DMS153 (cell line): ENCODE results near the gene DAND5.

Experiments used
- DNase-seq: peaks from one replicate; lab custom pipeline; 2025; lab: John Stamatoyannopoulos, UW

Gene DAND5

DNA sequence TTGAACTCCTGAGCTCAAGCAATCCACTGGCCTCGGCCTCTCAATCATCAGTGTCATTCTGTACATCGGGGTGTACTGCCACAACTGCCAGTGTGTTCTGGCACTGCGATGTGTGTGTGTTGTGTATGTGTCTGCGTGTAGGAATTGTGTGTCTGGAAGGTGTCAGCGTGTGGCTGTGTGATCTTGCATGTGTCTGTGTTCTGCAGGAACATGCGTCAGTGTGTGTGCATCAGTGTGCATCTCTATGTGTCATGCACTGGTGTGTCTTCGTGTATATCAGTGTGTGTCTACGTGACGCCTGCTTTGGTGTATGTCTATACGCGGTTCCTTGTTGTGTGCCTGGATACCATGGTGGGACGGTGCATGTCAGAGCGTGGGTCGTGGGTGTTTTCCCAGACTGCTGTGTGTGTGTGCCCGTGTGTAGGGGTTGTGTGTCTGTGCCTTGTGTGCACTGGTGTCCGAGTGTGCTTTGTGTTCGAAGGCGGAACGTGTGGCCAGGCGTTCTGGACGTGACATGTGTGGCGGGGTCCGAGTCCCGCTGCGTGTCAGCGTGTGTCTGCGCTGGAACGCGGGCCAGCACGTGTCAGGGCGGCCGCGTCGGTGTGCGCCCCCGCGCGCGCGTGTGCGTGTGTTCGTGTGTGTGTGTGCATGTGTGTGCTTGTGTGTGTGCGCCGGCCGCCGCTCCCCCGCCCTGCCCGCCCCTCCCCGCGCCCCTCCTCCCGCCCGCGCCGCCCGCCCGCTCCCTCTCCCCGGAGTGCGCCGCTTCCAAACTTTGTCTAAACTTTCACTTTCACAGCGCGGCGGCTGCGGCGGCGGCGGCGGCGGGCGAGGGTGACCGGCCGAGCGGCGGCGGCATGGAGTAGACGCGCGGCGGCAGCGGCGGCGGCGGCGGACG is 25.6 kb downstream of the DAND5 start, which contains the start of gene NFIX:
NFIX (plus strand) TSS at position 775 of the 895 bp plus-strand sequence. CDS start 363 bp downstream, outside the sequence.
- no peak for DNase-seq

DNA sequence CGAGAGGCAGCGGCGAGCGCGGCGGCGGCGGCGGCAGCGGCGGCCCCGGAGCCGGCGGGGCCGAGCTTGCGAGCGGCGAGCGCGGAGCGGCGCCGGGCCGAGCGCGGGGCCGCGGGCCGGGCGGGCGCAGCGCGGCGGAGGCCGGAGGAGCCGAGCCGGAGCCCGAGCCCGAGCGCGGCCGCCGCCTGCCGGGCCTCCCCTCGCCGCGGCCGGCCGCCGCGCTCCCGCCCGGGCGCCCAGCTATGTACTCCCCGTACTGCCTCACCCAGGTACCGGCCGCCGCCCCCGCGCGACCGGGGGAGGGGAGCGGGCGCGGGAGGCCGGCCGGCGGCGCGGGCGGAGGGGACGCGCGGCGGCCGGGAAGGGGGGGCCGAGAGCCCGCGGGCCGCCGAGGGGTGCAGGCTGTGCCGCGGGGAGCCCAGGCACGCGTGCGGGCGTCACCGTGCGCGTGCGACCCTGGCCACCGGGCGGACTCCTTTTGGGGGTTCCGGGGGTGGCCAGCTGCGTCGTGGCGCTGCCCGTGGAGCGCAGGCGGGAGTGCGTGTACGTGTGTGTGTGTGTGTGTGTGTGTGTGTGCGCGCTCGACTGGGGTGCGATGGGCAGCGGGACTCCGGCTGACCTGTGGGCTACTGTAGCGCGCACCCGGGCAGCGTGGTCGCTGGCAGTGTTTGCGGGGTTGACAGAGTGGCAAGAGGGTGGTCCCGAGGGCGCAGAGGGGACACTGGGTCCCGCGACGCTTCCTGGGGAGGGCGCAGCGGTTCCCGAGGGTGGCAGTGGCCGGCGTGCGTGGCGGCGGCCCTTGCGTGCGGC is 26.4 kb downstream of the DAND5 start:
- no peak for DNase-seq

DNA sequence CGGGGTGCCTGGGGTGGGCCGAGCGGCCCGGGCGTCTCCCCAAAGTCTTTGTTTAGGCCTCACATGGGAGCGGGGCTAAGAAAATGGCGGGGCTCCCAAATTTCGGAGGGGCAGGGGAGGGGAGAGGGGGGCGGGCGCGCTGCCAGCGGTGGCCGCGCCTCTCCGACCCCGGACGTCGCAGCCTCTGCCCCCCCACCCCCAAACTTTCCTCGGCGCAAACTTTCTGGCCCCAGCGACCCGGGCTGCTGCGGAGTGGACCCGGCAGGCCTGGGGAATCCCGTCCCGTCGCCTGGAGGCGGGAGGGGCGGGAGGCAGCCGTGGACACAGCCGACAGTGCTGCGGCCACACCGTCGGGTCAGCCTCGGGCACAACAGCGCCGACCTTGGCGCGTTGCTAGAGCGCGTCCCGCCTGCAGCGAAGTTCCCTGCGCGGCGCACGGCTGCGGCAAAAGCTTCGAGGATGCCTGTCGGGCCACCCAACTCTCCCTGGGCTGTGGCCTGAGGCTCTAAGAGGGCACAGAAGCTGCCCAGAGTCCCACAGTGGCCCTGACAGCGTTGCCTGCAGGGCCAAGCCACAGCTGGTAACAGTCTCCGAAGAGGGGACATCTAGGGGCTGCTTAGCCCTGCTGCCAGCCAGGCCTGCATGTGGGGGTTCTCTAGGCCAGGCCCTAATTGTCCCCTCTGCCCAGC is 27.2 kb downstream of the DAND5 start:
- DNase-seq = no peak

DNA sequence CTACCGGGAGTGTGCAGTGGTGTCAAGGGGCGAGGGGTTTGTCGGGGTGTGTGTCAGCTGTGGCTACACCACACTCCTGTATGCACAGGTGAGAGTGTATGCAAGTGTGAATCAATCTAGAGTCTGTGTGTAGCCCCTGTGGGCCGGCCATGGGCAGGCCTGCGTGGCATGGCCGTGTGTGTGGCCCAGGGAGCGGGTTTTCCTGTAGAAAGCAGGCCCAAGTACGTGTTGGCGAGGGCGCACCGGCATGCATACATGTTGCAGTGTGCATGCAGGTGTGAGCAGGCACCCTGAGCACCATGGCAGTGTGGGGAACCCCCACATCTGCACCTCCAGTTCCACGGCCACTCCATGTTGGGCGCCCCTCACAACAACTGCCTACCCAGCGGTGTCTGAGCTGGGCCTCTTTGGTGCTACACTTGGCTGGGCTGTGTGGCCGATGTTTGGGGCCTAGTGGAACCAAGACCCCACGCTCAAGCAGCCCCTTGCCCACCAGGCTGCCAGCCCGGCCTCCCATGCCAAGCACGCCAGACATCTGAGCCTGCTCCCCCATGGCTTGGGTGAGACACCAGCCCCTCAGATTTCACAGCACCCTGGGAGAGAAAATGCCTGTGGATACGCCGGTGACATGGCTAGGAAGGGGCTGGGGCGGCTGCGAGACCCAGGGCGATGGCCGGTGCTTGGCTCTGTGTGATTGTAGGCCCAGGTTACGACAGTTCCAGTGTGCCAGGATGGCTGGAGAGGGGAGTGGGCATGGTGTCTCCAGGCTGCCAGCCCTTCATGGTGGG is 28.0 kb downstream of the DAND5 start:
- no peak for DNase-seq

DNA sequence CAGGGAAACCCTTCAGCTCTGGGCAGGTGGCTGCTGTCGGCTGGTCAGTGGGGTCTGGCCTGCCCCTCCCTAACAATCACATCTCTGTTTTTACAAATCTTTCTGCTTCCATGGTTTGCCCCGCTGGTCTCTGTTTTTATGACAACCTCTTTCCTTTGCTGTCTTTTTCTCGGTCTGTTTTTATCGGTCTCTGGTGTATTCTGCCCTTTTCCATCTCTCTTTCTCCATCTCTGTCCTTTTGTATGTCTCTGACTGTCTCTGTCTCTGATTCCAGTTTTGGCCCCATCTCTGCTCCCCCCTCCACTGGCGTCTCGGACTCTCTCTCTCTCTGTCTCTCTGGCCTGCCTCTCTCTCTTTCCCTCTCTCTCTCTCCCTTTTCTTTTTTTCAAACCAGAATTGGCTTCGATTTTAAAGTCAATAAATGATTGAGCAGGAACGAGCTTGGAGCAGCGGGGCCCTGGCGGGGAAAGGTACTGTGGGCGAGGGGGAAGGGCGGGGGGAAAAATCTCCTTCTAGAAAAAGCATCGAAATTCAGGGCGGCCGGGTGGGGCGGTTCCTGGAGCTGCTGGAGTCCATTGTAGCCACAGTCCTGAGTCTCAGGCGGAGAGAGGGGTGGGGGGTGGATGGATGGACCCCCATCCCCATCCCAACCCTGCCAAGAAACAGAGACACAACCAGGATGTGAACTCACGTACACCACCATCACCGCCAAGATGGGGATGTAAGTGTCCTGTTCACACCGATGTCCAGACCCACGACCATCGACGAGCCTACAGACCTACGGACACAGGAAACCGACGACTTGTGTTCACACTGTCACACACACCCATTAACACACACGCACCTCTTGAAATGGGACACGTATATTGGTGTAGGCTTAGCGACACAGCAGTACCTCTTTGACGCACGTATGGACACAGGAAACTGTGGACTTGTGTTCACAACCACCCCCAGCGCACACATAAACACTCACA is 28.9 kb downstream of the DAND5 start:
- no peak for DNase-seq

DNA sequence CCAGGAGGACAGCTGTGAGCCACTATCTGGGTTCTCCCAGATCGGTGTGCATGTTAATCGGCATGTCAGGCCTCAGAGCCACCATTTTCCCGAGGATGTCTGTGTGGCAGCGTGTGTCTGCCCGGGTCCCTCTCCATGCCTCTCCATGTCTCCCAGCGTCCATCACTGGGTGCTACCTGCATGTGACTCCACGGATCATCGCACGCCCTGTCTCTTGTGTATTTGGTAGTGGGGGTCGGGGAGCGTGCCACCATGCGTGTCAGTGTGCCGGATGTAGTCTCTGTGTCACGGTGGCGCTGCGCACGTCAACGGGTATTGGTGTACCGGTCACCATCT is 31.8 kb downstream of the DAND5 start:
- DNase-seq = no peak

DNA sequence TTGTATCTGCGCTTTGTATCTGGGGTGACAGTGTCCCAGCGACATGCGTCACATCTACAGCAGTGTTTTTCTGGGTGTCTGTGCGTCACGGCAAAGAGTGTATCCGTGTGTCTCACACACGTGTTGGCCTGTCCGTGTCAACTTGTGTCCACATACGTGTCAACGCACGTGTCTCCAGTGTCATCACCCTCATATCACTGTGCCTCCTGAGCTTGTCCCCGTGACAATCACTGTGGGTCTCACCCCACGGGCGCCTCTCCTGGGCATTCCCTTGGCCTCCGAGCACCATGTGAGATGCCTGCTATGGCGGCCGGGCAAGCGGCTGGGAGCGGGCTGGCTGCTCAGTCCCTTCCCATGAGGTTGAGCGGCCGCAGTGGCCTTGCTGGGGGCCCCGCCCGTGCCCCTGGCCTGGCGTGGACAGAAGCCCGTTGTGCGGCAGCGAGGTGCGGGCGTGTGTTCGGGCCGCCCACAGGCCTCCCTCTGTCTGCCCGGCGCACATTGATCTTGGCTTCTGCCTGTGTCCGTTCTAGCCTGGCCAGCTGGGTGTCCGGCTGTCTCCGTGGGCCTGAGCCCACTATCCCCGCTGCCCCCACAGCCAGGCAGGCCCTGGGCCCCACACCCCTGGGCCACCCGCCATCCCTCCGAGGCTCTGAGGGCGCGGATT is 32.3 kb downstream of the DAND5 start:
- no peak for DNase-seq

DNA sequence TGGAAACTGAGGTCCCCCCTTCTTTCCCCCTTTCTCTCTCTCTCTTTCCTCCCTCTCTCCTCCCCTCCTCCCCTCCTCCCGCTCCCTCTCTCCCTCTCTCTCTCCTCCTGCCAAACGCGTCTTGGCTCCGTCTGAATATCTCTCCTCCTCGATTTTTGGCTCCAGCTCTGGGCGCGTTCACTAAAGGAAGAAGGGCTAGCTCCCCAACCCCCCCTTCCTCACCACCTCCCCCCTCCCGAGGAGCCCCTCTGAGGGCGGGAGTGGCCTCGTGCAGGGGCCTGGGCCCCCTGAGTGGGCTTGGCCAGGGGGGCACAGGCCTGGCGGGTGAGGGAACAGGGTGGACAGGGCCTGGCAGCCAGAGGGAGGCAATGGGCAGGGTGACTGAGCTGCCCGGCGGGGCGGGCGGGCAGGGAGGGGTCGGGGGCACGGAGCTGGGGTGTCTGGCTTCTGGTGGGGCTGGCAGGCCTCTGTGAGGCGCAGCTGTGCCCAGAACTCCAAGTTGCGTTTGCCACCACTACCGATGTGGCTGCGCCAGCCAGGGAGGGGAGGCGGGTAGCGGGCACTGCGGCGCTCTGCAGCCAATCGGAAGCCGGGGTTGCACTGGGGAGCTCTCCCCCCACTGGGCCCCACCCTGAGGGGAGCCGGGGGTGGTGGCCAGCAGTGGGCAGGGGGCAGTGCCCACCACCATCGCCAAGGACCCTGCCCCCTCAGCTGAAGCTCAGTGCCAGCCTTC is 33.0 kb downstream of the DAND5 start:
- no peak for DNase-seq

DNA sequence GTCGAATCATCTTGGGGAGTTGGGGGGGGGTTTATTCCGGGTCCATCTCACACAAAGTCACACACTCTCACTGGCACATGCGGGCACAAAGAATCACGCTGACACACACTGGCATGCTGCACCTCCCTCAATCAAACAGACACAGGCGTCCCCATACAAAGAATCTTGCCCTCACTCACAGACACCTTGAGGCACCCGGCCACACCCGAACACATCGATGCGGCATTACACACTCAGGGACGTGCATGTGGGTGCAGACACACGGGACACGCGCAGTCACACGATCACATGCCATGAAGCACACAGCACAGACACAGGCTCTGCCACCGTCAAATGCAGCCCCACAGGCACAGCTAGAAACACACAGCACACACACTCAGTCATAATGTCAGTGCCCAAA is 33.7 kb downstream of the DAND5 start:
- no peak for DNase-seq

DNA sequence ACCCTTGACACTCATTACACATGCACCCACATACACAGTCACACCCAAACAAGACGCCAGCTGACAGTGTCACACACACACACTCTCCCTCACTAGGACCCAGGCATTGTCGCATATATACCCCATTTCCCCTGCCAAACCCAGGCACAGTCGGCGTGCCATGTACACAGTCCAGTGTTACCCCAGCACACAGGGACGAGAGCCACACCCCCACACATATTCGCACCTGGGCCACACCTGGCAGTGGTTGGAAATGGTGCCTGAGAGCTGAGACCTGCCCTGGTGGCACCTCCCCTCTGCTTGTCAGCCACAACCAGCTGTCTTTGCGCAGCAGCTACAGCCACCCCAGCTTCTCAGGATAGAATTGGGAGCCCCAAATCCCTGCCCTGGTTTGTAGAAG is 34.9 kb downstream of the DAND5 start:
- no peak for DNase-seq

DNA sequence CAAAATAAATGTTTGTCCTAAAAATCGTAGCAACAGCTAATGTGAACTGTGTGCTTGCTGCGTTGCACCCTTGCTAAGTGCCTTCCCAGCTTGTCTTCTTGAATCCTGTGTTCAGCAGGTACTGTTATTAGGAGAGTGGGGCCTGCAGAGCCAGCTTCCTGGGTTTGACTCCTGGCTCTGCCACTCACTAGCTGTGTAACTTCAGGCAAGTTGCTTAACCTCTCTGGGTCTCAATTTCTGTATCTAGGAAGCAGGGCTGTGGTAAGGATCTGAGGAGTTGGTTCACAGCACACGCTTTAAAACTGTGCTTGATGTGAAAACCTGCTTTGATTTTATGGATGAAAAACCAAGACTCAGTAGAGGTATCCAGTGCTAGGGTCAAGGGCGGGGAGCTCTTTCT is 35.9 kb downstream of the DAND5 start:
- no peak for DNase-seq

DNA sequence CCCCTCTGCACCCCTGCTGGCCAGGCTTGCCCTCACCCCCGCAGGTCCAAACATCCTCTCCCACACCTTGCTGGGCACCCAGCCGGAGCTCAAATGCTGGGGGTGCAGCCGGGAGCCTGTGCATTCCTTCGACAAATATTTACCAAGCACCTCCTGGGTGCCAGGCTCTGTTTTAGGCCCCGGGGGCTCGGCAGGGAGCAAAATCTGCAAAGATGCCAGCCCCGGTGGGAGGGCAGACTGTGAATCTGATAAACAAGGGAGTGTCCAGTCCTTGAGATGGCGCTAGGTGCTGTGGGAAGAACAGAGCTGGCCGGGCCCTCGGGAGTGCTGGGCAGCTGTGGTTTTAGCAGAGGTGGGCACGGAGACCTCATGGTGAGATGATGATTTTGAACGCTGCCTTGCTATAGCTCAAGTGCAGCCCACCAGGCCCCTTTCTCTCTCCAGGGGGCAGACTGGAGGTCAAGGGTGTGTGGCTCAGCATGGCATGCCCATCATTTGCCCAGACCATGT is 36.5 kb downstream of the DAND5 start:
- DNase-seq = no peak

DNA sequence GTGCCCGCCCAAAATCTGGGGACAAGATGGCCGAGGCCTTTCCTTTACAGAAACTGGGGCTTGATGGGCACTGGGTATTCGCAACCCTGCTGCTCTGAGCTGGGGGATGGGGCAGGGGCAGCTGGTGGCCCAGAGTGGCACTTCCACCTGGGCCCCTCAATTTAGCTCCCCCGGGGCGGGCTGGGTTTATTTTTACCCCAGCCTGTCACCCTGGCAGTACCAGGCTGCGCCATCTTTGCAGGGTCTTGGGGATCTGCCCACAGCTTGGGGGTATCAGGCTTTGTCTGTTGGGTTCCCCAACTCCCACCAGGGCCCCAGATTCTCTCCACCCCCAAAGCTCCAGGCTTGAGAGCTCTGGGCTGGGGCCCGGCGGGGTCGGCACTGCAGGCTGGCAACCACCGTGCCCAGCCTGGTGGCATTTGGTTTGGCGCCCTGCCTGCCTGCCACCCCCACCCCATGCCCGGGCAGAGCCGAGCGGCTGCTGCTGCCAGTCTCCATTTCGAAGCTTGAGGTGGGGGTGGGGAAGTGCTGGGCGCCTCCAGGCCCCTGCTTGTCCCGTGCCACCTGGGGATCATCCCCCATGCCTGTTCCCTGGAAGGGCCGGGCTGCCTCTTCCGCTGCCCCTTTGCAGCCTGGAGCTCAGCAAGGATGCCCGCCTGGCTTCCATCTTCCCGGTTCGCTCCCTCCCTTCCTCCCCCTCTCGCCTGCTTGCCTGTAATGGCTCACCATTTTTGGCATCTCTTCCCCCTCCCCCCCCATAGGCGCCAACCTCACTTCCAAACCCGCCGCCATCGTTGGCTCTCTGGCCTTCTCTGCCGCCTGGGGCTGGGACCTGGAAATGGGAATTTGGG is 37.3 kb downstream of the DAND5 start:
- DNase-seq = no peak

DNA sequence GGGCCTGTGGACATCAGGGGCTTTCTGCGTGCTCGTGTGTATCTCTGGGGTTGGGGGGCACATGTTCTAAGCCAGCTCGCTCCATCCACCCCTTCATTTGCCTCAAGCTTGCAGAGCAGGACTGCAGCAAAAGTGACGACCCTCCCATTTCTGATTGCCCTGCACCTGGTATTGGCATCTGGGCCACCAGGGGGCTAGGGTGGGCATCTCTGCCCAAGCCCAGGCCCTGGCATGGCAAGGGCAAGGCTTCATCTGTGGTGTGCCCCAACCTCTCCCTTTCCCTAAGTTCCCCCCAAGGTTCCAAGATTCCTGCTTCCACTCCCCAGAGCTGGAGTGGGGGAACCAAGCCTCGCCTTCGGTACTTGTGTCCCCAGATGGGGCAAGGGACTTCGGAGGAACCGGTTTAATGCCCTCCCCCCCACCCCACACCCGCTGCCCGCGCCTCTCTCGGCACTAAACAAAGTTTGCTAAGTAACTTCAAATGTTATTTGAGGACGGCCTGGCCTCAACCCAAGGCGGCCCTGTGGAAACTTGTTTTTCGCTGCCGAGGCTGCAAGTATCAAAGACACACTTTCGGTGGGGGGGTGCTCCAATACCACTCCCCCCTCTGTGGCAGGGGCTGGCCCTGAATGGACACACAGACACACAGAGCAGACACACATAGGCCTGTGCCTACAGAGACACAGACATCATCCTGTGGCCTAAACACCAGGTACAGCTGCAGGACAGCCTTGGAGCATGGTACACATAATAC is 38.1 kb downstream of the DAND5 start:
- DNase-seq = no peak

DNA sequence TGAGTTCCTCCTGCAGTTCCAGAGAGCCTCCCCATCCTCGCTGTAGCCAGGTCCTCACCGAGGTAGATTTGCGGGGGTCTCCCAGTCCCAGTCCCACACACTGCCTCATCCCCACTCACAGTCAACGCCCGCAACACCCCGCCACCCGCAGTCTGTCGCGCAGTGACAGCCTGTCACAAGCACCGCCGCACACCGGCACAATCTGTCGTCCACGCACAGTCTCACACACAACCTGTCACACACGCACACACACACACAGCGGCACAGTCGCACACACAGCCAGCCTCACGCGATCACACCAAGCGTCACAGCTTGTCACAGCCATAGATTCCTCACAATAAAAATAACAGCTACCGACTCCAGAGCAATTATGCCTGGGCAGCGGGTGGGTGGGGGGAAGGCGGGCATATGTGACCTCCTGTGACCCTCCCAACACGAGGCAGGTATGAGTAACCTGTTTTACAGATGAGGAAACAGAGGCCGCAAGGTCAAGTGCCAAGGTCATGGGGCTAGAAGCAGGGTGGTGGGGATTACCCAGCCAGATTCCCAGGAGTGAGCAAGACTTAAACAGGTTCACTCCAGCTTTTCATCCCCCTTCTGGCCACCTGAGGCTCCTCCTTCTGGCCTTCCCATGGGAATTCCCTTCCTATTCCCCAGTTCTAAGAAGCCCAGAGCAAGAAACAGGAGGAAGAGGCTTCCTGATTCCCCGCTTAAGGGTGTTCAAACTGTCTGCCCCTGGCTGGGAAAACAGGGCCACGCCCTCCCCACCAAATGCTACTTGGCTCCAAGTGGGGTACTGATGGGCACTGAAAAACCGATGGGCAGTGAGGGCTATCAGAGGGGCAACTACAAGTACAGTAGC is 39.8 kb downstream of the DAND5 start:
- DNase-seq = no peak
